NCI-H1417 treated with DMSO at 0.1 percent for 48 hours (cell line): ENCODE results near the gene SKAP1.
"Not testable (repeated sequence)": the region's sequence is repeated elsewhere in the genome, so short reads cannot be mapped to it uniquely, and the experiment has no call there.

Experiments
- DNase-seq: peaks from one replicate; lab custom pipeline; 2025; lab: John Stamatoyannopoulos, UW

The SKAP1 gene

DNA sequence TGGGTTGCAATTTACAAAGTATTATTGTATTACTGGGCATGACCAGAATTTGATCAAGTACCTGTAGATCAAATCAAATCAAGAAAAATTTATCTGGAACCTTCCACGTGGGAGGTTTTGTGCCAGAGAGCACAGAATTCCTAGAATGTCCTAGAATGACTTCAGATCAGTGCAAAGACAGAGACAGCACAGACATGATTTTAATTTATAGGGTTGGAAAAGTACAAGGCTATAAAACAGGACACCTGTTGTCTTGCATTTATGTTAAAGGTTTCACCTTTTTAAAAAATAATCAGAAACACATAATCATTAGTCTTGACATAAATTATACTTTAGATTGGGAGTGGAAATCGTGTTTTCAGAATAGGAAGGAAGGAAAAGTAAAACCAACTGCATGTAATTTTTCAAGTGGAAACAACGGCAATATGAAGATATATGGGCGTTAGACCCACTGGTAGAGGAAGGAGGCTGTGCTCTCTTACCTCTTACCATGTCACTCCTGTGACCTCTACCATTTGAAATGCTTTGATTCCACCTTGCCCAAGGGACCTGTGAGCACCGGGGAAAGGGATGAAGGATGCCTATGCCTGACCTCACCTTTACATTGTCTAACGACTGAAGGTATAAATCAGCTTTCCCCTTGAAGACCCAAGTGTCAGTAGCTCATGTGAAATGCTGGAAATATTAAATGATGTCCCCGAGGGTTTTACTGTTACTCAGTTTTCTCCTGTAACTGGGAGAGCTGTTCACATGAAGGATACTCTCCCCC, 222.1 kb downstream of the SKAP1 start:
- no peak for DNase-seq

DNA sequence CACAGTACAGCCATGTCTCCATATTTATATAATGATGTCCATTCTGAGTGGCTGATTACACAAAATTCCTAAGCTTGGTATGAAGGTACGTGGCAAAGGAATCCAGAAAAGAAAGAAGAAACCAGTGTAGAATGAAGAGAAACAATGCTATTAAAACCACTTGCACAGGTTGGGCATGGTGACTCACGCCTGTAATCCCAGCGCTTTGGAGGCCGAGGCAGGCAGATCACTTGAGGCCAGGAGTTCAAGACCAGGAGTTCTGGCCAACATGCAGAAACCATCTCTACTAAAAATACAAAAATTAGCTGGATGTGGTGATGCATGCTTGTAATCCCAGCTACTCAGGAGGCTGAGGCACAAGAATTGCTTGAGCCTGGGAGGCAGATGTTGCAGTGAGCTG, 223.0 kb downstream of the SKAP1 start:
- not testable (repeated sequence) for DNase-seq

DNA sequence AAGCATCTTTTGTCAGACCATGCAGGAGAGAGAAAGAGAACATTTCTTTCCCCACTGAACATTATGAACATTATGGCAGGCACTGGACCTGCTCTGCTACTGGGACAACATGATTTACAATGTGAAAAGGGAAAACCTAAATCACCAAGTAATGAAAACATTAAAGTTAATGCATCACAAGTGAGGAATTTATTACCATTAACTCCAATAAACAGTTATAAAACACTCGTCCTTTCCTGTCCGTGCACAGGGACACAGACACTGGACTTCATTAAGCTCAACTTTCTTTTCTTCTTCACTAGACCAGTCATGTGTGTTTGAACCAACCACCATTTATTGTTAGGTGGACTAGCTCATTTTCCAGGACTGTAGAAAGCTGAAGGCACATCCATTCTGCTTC, 227.1 kb downstream of the SKAP1 start:
- DNase-seq = no peak

DNA sequence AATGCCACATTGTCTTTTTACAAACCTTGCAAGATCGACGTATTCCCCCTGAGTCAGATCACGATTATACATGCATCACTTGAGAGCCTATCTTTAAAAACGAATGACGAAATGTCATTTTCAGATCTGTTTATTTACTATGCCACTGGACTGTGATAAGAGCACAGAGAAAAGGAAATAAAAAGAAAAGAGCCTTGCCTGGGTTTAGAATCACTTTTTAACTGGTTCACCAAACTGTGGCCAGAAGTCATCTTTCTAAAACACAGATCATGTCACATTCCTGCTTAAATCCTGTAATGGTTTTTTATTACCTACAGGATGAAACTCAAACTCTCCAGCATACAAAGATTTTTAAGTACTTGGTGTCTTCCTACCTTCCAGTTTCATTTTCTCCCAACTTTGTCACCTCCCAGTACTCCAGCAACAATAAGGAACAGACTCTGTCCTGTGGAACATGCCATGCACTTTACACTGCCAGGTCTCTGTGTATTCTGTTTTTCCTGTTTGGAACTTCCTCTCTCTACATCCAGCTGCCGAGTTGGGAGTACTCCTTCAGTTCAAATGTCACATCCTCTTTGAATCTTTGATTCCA, 231.0 kb downstream of the SKAP1 start:
- DNase-seq = no peak

DNA sequence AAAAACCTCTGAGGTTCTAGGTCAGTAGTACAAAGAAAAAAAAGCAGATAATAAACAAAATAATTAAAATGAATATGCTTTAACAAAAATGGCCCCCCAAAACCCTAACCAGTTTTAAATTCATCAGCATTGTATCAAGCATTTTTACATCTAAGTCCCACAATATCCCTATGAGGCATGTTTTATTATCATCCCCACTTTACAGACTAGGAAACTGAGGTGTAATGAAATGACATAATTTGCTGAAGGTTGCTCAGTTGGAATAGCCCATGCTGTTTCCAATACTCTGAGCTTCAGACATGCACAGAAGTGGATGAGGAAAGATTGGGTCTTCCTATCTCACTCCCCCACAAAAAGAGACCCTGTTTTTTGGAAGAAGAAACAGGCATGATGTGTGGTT, 234.1 kb downstream of the SKAP1 start:
- no peak for DNase-seq

DNA sequence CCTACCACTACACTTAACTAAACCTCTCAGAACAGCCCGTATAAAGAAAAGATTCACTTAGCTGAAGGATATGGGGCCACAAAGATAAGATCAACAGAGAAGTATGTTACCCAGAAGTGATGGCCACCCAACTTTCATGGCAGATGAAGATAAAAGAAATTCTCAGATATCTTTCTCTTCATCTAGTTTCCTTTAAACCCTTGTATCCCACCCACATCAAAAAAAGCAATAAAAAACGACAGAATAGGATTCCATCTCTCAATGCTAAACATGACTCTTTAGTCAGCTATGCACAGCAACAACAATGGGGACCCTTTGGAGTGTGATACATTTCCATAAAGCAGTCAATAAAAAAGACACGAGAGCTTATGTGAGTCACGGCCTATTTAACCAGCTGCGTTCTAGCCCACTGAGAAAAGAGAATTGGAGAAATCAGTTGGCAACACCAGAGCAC, 235.9 kb downstream of the SKAP1 start:
- DNase-seq = no peak

DNA sequence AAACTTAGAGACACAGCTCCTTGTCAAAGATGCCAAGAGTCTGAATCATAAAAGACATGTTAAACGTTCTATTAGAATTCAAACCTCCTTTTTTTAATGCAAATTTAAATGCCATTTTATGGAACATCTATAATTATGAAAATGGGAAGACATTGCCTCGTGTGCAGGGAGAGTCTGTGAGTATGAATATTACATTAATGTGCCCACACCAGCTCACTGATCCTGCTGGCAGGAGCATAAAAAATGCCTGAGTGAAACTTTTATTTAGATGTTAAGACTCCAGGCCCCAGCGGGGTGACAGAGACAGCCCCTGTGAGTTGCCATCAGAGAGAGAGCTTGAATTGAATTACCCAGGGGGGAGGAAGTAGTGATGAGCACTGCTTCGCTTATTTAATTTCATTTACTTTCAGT, 237.7 kb downstream of the SKAP1 start:
- no peak for DNase-seq

DNA sequence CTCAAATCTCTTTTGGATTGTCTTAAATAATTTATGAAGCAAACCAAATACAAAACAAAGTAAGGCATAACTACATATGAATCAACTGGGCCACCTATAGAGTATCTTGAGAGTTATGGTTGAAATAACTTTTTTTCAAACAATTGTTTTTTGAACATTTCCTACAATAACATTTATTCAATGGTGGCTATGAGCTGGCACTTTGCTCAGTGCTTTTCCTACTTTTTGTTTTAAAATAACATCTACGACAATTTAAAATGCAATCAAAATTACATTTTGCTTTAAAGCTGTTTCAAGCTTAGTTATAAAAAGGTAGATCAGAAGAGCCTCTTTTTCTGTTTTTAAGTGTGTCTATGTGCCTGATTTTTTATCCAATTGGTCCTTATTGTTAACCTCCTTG, 238.7 kb downstream of the SKAP1 start:
- no peak for DNase-seq

DNA sequence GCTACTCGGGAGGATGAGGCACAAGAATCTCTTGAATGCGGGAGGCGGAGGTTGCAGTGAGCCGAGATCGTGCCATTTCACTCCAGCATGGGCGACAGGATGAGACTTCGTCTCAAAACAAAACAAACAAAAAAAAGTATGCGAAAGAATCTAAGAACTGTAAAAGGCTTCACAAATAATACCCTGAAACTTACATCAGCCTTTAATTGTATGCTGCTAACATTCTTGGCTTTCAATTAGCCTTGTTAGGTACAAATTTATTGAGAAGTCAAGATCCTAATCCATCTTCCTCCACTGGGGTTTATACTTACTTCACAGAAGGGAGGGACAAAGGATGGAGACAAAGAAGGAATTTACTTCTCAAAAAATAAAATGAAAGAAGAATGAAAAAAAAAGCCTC, 239.1 kb downstream of the SKAP1 start:
- no peak for DNase-seq

DNA sequence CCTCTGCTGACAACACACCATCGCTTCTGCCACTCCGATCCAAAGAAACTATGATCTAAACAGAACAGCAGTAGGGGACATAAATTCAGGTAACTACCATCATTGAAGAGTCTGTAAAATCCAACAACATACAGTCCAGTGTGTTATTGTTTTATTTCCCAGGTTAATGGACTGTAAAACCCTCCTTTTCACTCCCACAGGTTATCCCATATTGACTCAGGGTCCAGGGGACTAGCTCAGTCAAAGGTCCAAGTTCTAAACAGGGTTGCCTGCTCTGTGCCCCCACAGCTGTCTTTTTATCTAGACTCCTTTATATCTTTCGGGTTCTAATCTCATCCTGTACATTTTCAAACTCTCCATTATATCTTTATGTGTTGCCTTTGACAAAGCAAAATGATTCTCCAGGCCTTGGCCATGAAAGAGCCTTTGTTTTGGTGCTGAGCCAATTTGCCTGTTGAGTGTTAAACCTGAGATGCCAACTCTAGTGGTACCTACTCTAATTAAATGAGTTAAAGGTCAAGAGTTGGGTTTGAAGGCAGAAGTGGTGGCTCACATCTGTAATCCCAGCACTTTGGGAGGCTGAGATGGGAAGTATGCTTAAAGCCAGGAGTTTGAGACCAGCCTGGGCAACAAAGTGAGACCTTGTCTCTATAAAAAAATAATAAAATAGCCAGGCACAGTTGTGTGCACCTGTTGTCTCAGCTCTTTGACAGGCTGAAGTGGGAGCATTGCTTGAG, 242.0 kb downstream of the SKAP1 start:
- no peak for DNase-seq

DNA sequence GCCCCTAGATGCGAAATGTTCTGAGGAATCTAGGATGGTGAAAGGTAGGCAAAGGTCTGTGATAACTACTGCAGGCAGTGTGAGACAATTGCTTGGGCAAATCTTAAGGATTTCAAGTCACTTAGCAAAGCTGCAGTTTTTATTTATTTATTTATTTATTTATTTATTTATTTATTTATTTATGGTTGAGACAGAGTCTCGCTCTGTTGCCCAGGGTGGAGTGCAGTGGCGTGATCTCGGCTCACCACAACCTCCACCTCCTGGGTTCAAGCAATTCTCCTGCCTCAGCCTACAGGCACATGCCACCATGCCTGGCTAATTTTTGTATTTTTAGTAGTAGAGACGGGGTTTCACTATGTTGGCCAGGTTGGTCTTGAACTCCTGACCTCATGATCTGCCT, 243.7 kb downstream of the SKAP1 start:
- DNase-seq = not testable (repeated sequence)

DNA sequence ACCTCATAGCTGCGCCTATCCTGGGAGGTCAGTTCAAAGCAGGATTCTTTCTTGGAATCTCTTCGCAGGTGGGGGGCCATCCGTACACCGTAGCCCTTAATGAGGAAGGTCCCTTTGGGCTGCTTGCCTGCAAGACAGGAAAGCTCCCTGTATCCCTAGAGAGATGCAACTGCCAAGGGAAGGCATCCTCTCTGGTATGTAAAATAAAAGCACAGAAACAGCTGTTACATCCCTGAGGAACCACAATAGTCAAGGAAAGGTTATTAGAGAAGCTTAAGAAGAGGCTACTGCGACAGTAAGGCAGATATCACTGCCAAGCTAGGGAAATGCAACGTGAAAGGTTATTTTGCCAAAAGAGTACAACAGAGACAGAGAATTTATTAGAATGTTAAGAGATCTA, 245.3 kb downstream of the SKAP1 start:
- no peak for DNase-seq

DNA sequence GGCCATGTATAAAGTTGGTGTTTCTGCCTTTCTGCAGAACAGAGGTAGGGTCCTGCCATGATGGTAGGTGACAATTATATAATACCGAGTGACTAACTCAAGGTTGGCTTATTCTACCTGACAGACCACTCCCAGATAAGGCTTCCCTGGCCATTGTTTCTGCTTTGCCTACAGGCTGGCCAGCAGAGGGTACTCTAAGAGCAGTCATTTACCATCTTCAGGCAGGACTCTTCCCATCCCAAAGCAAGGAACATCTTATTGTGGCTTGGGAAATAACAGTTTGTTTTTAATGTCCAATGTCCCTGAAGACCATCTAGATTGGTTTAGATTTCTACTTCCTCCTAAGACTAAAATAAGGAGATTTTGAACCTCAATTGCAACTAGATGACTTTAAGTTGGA, 248.4 kb downstream of the SKAP1 start:
- DNase-seq = peak; percentile 9

DNA sequence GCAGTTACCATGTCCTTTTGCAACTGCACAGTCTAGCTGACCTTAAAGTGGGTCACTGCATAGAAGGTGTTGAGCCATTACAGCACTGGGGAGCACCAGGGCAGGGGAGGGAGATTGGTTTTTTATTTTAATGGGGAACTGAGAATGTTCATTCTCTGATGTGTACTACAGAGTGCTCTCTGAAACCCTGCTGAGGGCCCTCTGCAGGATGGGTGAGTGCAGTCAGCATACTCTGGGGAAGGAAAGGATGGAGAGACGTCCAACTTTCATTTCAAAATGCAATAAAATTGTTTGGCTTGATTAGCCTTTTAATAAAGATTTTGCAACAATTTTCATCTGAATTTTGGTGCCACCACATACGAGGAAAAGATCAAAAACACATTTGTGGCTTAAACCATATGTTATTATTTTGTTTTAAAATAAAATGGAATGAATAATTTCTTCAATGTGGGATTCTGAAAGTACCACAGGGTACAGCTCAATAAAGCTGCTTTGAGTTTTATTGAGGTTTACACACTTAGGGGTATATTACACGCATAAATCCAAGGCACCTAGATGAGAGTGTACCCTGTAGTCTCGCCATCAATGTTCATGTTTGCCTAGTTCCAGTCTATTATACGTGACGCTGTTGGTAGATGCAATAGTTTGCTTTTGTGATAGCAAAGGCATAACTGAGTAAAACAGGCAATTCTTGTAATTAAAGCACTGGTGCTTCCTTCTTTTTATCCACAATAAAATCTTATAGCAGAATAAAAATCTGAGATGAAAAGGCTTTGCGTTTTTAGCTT, 249.0 kb downstream of the SKAP1 start:
- DNase-seq = no peak

DNA sequence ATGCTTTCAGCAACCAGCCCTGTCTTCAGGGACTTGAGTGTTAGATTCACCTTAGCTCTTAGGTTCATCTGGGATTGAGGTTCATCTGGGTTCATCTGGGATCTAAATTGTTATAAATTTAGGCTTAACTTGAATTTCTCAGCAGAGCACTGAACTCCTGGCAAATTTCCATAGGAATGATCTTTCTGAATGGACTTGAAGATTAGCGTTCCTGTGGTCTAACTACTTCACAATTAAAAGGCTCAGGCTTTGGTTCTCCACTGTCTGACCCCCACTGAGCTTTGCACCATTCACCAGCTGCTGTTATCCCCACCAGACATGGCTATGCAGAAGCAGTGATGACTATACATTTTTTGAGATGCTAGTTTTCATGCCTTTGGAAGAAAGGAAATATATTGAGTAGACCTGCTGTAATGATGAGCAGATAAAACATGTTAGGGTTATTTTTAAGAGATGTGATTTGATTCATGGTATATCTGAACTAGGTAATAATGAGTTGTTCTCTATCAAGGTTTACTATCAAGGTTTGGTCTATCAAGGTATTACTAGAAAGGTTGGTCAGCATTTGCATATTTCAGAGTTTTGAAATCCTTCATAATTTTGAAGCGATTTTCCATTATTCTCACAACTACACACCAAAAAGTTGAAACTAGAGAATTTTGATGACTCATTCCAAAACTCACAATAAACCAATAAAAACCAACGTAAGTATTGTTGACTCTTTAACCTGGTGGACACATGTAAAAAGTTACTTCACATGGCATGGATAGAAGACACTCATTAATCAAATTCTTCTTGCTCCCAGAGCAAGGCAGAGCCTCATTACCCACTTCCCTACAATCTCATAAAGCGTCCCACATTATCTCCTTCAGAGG, 250.7 kb downstream of the SKAP1 start:
- DNase-seq = no peak

DNA sequence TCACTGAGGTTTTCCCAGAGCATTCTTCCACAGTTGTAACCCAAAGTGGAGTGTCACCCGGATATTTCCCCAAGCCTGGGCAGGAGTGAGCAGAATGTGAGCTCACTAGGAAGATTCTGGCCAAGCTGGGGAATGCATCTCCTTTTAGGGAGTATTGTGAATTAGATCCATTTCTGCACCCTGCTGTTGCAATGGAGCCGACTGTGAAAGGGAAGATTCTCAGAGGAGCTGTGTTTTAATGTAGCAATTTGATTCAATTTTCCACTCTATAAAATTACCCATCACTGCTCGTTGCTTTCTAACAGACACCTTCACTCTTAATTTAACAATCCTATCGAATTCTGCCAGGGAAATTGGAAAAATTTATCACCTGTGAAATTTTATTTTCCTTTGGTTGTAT, 251.7 kb downstream of the SKAP1 start:
- DNase-seq = no peak

DNA sequence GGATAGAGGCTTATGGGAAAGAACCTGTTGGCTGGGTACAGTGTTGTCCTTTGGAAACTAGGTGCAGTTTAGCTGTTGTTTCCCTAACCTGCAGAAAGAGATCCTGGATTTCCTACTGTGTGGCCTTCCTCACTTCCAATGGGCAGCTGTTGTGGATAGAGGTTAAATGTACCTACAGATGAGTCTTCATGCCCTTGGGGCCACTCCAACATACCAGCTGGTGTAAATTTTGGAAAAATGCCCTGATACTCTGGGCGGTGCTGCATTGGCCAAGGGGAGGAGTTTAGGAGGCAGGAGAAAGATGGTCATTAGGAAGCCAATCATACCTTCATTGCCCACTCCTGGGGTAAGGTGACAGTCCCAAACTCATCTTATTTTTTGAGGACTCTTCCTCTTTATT, 252.2 kb downstream of the SKAP1 start:
- DNase-seq = no peak

DNA sequence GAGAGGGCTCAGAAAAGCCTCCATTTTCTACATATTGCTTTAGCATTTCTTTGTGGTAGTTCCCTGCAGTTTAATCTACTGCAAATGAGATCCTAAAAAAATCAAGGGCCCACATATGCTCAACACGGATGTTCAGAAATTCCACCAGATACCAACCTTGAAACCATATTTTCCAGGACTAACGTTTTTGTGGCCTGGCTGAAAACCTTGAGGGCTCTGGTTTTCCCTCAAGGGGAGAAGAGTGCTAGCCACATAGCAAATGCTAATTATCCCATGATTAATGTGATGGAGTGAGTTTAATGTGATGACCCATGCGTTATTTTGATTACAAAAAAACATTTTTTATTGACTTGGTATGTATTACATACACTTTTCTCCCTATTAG, 253.6 kb downstream of the SKAP1 start:
- DNase-seq = no peak

DNA sequence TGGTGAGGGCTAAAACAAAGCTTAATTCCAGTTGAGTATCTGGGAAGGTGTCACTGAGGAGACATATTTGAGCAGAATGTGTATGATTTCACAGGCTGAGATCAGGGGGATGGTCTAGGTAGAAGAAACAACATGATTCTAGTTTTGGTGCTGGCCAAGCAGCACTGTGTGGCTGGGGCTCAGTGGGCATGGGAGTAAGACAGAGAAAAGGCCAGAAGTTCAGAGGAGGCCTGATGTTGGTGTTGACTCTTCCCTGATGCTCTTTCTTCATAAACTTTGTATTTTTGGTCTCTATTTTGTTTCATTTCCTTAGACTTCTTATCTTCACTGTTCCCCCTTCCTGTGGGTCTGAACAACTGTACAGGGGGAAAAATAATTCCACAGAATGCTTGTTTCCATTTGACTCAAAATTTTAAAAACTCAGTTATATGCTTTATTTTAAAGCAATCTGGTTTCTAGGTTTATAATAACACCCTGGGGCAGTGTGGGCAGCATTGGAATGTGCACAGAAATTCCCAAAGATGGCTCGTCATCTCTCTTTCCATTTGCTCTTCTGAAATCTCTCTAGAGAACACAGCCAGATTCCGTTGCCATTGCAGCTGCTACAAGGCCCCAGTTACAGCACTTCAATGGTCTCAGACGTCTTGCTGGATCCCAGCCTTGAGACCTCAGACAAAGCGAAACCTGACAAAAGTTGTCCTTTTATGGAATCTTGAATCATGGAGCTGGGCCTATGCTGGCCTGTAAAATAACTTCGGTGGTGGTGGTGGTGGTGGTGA, 254.1 kb downstream of the SKAP1 start:
- no peak for DNase-seq

DNA sequence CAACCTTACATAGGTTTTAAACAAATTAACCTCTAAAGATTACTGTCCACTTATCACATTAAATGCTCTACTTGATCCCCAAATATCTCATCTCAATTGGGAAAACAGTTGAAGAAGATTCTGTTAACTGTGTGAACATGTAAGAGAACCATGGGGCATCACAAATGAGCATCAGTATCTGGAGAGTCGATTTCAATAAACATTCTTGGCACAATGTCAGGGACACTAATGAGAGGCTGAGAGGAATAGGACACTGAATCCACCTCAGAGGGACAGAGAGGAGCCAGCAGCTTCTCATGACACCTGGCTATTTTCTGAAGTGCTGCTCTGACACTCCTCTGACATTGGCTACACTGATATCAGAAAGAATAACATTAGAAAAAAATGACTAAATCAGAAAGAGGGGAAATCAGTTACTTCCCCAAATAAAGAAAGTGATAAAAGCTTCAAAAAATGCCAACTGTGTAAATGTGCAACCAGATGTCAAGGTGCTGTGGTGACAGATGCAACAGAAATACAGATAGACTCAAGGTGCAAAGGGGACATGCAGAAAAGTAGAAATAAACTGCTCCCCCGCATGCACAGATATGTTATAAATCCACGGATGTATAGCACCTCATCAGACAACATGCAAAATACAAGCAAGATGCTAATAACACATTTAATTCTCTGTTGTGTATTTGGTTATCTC, 255.0 kb downstream of the SKAP1 start:
- DNase-seq = no peak
